ENCODE results near the gene GPR183. TPM values are rescaled to one million over a fixed set of nuclear protein-coding genes. Genes with fewer than 3 reads are reported as not detected.

Gene GPR183
- 7.6 TPM for total RNA-seq

DNA sequence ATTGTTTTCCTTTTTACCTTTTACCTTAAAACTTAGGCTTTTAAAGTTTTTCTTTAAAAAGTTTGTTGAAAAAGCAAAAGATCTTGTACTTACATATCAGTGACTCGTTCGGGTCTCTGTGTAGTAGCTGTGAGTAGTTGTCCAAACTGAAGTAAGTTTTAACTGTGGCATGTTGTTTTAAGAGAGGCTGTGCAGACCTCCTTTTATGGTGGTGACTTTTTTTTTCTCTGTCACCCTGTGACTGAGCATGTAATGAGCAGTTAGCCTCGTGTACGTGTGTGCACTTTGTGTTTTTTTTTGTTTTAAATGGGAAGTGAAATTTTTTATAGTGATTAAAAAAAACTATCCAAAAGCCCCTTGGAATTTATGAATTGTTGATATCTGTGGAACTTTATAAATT lies at the start of gene GPR183:
GPR183 (minus strand) TSS at position 153 of the 400 bp plus-strand sequence. CDS start 11,254 bp downstream, outside the sequence.

DNA sequence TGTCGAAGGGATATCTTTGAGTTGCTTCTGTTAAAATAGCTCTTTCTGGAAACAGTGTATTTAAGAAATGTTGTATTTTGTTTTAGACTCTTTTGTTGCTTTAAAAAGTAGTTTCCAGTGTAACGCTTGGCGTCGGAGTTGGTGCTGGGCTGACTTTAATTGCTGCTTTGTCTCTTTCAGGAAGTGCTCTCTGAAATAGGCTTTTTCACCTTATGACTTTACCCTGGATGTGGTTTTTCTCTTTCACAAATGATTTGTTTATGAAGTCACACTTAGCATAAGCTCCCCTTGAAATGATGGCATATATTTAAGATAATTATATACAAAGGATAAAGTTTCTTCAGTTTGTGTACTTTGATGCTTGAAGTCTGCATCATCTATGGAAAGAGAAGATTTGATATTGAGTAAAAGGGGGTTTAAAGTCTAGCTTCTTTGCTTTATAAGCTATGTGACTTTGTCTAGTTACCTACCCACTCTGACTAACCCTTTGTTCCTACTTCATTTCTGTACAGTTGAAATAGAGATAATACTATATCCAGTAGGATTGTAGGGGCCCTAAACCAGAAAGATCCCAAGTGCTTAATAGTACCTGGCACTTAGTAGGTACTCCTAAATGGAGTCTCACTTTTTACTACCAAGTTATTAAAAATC lies 48.9 kb downstream of the GPR183 start, which contains the start of gene GPR18:
GPR18 (minus strand) TSS at position 170 of the 651 bp plus-strand sequence. CDS start 2,507 bp downstream, outside the sequence.

Other genes with a start within 250 kb of the GPR183 start
- gene UBAC2, start 106.5 kb downstream of the GPR183 start, total RNA-seq = 68.9 TPM
- not detected for gene GPR18, start 49.0 kb downstream of the GPR183 start, total RNA-seq
- gene TM9SF2, start 194.1 kb upstream of the GPR183 start, total RNA-seq = 144 TPM